ENCODE results near the gene C18orf63. TPM values are rescaled to one million over a fixed set of nuclear protein-coding genes. Genes with fewer than 3 reads are reported as not detected.

Gene C18orf63
- total RNA-seq, 2 experiments from 2014 or later: not detected

- no peak overlapping the region for H3K27ac Mint-ChIP-seq
Observed at GRCh38 chr18:74268933-74269620, 46.6 kb upstream of the C18orf63 start.

DNA sequence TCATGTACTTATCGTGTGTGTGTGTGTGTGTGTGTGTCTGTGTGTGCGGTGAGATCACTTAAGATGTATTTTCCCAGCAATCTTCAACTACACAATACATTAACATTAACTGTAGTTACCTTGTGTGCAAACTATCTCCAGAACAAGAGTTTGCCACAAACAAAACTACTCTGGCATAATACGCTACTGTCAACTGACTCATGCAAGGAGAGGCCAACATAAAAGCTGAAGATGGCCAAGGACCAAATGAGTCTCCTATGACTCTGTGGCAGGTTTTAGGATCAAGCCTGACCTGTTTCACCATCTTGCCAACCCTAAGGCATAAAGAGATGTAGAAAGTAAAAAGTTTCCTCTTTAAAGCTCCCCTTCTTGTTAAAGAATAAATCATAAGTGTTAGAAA is 44.0 kb upstream of the C18orf63 start:
- peaks cover 4% of the 10 kb centered on the region for H3K36me3 ChIP-seq (ENCODE audit: insufficient read depth, low read length)
- Mint-ChIP-seq H3K4me1 (ENCODE audit: low read depth) (no peaks in the 10 kb centered on the region), H3K9me3 (no peaks in the 10 kb centered on the region), H3K36me3 (ENCODE audit: low read depth) (peaks cover 14% of the 10 kb centered on the region), H3K27ac (no peak overlapping the region), H3K4me3 (no peak overlapping the region), H3K27me3 (no peaks in the 10 kb centered on the region)
- intact Hi-C loops (cut with DNase I, micrococcal nuclease): no loop called here
- H3K27me3 ChIP-seq (ENCODE audit: control insufficient read depth in 1 of 2, insufficient read depth in 2 of 2, low read length in 2 of 2): no peaks in the 10 kb centered on the region
- no peaks in the 10 kb centered on the region for H3K9me3 ChIP-seq (ENCODE audit: control insufficient read depth in 1 of 2, insufficient read depth in 1 of 2, low read length in 2 of 2)
- CTCF ChIA-PET: interaction anchor here (0.6 kb wide), 1 partner anchor 58 kb away, joined by 3 read pairs; no protein-coding TSS in a partner anchor
- DNase-seq: no peak
- TF ChIP-seq, protein P1, sequence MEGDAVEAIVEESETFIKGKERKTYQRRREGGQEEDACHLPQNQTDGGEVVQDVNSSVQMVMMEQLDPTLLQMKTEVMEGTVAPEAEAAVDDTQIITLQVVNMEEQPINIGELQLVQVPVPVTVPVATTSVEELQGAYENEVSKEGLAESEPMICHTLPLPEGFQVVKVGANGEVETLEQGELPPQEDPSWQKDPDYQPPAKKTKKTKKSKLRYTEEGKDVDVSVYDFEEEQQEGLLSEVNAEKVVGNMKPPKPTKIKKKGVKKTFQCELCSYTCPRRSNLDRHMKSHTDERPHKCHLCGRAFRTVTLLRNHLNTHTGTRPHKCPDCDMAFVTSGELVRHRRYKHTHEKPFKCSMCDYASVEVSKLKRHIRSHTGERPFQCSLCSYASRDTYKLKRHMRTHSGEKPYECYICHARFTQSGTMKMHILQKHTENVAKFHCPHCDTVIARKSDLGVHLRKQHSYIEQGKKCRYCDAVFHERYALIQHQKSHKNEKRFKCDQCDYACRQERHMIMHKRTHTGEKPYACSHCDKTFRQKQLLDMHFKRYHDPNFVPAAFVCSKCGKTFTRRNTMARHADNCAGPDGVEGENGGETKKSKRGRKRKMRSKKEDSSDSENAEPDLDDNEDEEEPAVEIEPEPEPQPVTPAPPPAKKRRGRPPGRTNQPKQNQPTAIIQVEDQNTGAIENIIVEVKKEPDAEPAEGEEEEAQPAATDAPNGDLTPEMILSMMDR (IDR thresholded peaks at IDR 0.05): no peak
- ATAC-seq (ENCODE audit: poor library complexity): no peak
- no peak overlapping the region for H3K4me3 ChIP-seq (ENCODE audit: low read length)
- H3K4me1 ChIP-seq (ENCODE audit: insufficient read depth, low read length): no peaks in the 10 kb centered on the region
- H3K27ac ChIP-seq (ENCODE audit: low read depth in 1 of 2, low read length in 2 of 2): no peak overlapping the region
- POLR2A ChIA-PET: no interaction called here

More at GRCh38 chr18:74268933-74269620, 46.6 kb upstream of the C18orf63 start:
- Mint-ChIP-seq H3K36me3 (ENCODE audit: low read depth) (peaks cover 21% of the 10 kb centered on the region), H3K4me3 (no peak overlapping the region), H3K27me3 (no peaks in the 10 kb centered on the region), H3K4me1 (ENCODE audit: low read depth) (no peaks in the 10 kb centered on the region), H3K9me3 (no peaks in the 10 kb centered on the region)
- TF ChIP-seq, protein P1 (IDR thresholded peaks at IDR 0.05): no peak
- ChIA-PET CTCF (no interaction called here), POLR2A (no interaction called here)
- Histone ChIP-seq H3K27me3 (ENCODE audit: control insufficient read depth in 1 of 2, insufficient read depth in 2 of 2, low read length in 2 of 2) (no peaks in the 10 kb centered on the region), H3K36me3 (ENCODE audit: insufficient read depth, low read length) (peaks cover 4% of the 10 kb centered on the region), H3K4me3 (ENCODE audit: low read length) (no peak overlapping the region), H3K4me1 (ENCODE audit: insufficient read depth, low read length) (no peaks in the 10 kb centered on the region), H3K27ac (ENCODE audit: low read depth in 1 of 2, low read length in 2 of 2) (no peak overlapping the region), H3K9me3 (ENCODE audit: control insufficient read depth in 1 of 2, insufficient read depth in 1 of 2, low read length in 2 of 2) (no peaks in the 10 kb centered on the region)
- intact Hi-C loops (cut with DNase I, micrococcal nuclease): no loop called here
- ATAC-seq (ENCODE audit: poor library complexity) (no peak), DNase-seq (no peak)

GRCh38 chr18:74273394-74273793 is 42.2 kb upstream of the C18orf63 start:
- Histone ChIP-seq H3K4me3 (ENCODE audit: low read length) (no peak overlapping the region), H3K4me1 (ENCODE audit: insufficient read depth, low read length) (no peaks in the 10 kb centered on the region), H3K9me3 (ENCODE audit: control insufficient read depth in 1 of 2, insufficient read depth in 1 of 2, low read length in 2 of 2) (no peaks in the 10 kb centered on the region), H3K36me3 (ENCODE audit: insufficient read depth, low read length) (peaks cover 2% of the 10 kb centered on the region), H3K27ac (ENCODE audit: low read depth in 1 of 2, low read length in 2 of 2) (no peak overlapping the region), H3K27me3 (ENCODE audit: control insufficient read depth in 1 of 2, insufficient read depth in 2 of 2, low read length in 2 of 2) (no peaks in the 10 kb centered on the region)
- Mint-ChIP-seq H3K27ac (no peak overlapping the region), H3K9me3 (no peaks in the 10 kb centered on the region), H3K4me1 (ENCODE audit: low read depth) (no peaks in the 10 kb centered on the region), H3K36me3 (ENCODE audit: low read depth) (peaks cover 26% of the 10 kb centered on the region), H3K27me3 (no peaks in the 10 kb centered on the region), H3K4me3 (no peak overlapping the region)
- ATAC-seq (ENCODE audit: poor library complexity): no peak
- TF ChIP-seq, protein P1 (IDR thresholded peaks at IDR 0.05): no peak
- intact Hi-C loops (cut with DNase I, micrococcal nuclease): no loop called here
- CTCF ChIA-PET: no interaction called here
- DNase-seq: no peak
- POLR2A ChIA-PET: no interaction called here
